Erythroblast (primary cell): Measurements from ENCODE around the gene TCF7.

Experiments
- GATA1 ChIP-seq: IDR thresholded peaks from 2 replicates; pipeline ENCODE4 v1.6.1; 2011; ENCODE audit warnings: low read depth, mild to moderate bottlenecking, control low read depth, low read length, moderate library complexity
- POLR2A ChIP-seq: IDR thresholded peaks from 2 replicates; pipeline ENCODE4 v1.6.1; 2011; ENCODE audit warnings: mild to moderate bottlenecking, low read length

DNA sequence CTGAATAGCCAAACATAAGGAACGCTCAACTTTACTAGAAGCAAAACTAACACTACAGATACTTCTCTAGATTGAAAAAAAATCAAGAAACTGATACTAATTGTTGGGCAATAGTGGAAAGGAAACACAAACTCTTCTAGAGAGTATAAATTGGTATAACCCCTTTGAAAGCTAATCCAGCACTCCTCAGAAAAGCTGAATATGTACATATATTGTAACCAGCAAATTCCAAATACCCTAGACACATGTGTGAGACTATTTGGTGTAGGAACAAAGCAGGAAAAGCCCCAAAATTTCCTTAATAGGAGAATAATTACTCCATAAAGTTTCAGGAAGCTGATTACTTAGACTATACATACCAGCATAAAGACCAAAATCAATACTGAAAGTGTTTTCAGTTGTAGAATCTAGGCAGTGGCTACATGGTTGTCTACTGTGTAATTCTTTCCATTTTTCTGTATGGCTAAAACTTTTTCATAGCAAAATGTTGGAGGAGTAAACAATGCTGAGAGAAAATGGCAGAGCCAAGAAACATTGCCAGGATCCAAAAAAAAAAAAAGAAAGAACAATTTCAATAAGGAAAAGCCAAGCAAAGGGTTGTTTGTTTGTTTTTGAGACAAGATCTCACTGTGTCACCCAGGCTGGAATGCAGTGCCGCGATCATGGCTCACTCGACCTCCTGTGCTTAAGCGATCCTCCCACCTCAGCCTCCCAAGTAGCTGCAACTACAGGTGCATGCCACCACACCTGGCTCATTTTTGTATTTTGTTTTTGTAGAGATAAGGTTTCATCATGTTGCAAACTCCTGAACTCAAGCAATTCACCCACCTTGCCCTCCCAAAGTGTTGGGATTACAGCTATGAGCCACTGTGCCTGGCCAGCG is 47.3 kb downstream of the TCF7 start:
- TF ChIP-seq POLR2A: no peak
- TF ChIP-seq GATA1: no peak
